ENCODE measurements around the gene C11orf58.

The C11orf58 gene

DNA sequence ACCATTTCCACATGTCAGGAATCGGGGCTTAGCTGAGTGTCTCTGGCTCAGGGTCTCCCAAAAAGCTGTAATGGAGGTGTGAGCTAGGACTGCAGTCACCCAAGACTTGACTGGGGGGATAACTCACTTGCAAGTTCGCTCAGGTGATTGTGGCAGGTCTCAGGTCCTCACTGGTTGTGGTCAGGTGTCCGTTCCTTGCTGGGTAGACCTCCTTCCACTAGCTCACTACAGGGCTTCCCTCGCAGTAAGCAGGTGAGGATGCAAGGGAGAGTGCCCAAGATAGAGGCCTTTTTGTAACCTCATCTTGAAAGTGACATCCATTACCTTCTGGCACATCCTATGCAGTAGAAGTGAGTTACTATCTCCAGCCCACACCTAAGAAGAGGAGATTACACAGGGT, 29.5 kb downstream of the C11orf58 start:
- no peak for DNase-seq (ENCODE audit: low read depth, low spot score)

GRCh38 chr11:16769386-16769785, 30.9 kb downstream of the C11orf58 start:
- DNase-seq (ENCODE audit: low read depth, low spot score), result no peak

GRCh38 chr11:16770016-16770415, 31.6 kb downstream of the C11orf58 start:
- DNase-seq (ENCODE audit: low read depth, low spot score), result no peak

- DNase-seq (ENCODE audit: low read depth, low spot score), result no peak
These were observed 33.1 kb downstream of the C11orf58 start for GRCh38 chr11:16771350-16772140.

DNA sequence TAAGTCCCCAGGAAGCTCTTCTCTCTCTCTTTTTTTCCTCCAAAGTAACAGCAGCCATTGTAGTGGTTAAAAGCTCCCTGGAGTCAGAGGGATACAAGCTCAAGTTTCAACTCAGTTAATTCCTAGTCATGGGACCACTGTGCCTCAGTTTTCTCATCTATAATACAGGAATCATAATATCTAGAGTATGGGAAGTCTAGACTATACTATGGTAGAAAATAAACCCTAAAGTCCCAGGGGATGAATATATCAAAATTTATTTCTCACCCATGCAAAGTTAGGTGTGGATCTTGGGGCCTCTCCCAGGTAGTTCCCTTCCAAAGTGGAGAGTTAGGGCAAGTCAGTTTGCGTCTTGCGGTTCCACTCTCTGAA, 33.7 kb downstream of the C11orf58 start:
- DNase-seq (ENCODE audit: low read depth, low spot score), result no peak

- DNase-seq (ENCODE audit: low read depth, low spot score), result no peak
These were observed 35.8 kb downstream of the C11orf58 start for GRCh38 chr11:16773981-16774935.

GRCh38 chr11:16774936-16775613, 36.6 kb downstream of the C11orf58 start:
- DNase-seq (ENCODE audit: low read depth, low spot score), result no peak

DNA sequence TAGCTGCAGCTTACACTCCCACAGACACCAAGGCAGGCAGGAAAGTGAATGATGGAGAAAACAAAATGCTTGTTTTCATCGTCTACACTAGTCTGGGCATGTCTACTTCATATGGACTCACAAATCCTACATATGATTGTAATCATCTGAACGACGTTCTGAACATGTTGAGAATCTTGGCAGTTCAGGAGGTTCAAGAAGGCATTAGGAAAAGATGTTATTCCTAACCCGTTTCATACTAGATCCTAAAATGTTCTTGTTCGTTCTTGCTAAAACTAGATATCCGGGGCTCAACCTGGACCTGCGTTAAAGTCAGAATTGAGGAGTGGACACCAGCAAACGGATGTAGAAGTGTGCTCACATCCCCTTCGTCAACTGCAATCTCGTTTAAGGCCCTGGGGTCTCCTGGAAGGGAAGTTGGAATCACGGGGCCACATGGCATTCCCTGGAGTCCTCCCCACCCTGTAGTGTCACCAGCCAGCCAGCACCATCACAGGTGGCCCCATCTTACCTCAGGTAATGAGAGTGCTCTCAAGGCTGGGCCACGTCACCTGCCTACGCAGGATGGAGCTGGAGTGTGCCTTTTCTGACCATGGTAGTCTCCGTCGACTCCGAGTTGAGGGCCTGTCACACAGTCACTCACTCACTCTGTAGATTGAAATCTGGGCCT, 37.3 kb downstream of the C11orf58 start:
- no peak for DNase-seq (ENCODE audit: low read depth, low spot score)

- DNase-seq (ENCODE audit: low read depth, low spot score), result no peak
These were observed 38.5 kb downstream of the C11orf58 start for GRCh38 chr11:16776711-16777612.

- no peak for DNase-seq (ENCODE audit: low read depth, low spot score)
These were observed 39.1 kb downstream of the C11orf58 start for GRCh38 chr11:16777613-16777975.

GRCh38 chr11:16778286-16778685, 39.8 kb downstream of the C11orf58 start:
- no peak for DNase-seq (ENCODE audit: low read depth, low spot score)

GRCh38 chr11:16778876-16779275, 40.4 kb downstream of the C11orf58 start:
- no peak for DNase-seq (ENCODE audit: low read depth, low spot score)

- no peak for DNase-seq (ENCODE audit: low read depth, low spot score)
These were observed 41.0 kb downstream of the C11orf58 start for GRCh38 chr11:16779436-16779835.

GRCh38 chr11:16780146-16780545, 41.7 kb downstream of the C11orf58 start:
- no peak for DNase-seq (ENCODE audit: low read depth, low spot score)

DNA sequence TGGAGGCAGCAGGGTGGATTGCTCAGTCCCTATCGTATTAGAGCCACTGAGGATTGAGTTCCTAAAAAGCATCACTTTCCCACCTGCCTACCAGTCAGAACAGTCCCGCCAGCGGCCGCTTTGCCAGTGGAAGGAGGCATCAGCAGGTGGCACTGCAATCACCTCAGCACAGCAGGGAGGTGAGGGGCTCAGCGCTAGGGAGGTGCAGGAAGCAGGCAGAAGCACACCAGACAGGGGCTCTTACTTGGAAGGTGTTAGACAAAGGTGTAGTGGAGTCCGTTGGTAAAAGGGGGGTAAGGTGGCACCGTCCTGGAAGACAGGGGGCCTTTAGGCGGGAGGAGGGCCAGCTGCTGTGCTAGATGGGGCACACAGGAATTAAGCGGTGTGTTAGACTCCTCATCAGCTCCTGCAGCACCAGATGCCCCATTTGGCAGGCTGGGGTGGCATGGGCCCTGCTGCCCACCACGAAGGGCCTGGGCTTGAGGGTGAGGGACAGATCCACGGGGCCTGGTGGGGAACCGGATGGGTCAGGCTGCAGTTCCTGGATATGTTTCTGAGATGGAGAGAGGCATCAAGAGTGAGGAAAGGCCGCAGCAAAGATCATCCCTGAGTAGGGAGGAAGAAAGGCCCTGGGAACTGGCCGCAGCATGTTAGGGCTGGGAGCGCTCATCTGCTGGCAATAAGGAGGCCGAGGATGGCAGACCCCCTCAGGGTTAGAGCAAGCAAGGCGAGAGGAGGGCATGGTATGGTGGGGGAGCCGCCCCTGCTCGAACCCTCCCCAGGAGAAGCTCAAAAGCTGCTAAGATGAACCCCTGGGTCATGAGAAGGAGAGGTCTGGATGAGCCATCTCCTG, 42.5 kb downstream of the C11orf58 start:
- DNase-seq (ENCODE audit: low read depth, low spot score), result no peak

DNA sequence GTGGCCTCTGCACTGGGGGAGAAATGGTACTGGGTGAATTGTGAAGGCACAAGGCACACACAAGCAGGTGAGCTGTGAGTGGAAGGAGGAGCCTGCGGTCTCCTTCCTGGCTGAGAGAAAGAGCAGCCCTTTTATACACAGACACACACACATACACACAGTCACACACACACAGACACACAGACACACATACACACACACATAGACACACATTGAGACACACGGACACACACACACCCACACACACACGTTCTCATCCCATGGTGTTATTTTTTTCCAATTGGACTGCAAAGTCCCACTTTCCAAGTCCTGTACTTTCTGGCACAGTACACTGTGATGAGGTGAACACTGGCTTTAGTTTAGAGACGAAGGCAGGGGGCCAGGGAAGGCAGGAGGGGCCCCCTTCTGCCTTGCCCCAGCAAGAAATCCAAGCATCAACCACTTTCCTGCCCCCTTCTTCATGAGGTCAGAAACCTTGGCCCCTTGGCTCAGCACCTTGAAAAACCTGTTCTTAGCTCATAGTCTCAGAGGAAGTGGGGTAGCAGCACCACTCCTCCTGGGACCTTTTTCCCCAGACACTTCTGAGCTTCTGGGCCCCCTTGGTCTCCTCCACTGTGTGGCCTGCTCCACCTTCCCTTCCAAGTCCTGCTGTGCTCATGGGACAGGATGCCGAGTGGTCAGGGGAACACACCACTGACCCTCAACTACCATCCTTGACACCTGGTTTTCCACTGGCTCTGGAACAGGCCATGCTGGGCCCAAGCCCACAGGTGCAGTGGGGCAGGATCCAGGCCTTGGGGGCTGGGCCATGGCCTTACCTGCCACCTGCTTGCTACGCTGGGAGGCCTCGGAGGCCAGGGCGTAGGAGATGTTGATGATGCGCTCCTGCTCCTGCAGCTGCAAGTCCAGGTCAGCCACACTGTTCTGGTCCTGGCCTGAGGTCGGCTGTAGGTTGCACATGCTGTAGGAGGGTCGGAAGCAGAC, 43.8 kb downstream of the C11orf58 start:
- DNase-seq (ENCODE audit: low read depth, low spot score), result no peak

GRCh38 chr11:16783321-16783801, 44.9 kb downstream of the C11orf58 start:
- no peak for DNase-seq (ENCODE audit: low read depth, low spot score)

GRCh38 chr11:16784097-16784496, 45.6 kb downstream of the C11orf58 start:
- no peak for DNase-seq (ENCODE audit: low read depth, low spot score)
